ENCODE measurements around the gene ACP5. TPM values are rescaled to one million over a fixed set of nuclear protein-coding genes. Genes with fewer than 3 reads are reported as not detected.
A peak's percentile ranks its signal among the peaks of the same experiment; 100 is the strongest.

ACP5 gene
- total and polyA plus RNA-seq, 12 donors: 0.80 to 22.7 (median 2.0) TPM

GRCh38 chr19:11587302-11587974 is 10.0 kb upstream of the ACP5 start:
- DNase-seq: peak; percentile 74 to 81

GRCh38 chr19:11586331-11586730 is 8.9 kb upstream of the ACP5 start:
- intact Hi-C loops (cut with DNase I): loop anchor here in 9 of 10 donors (2.0 to 10.0 kb wide), 9 partner anchors 26 to 294 kb away; partner anchors contain the start of genes TSPAN16 (in 7 of the 9) and CNN1 (in 1 of the 9)
- H3K36me3 ChIP-seq: no peaks in the 10 kb centered on the region
- no peak overlapping the region for H3K27ac ChIP-seq
- ATAC-seq (no peak), DNase-seq (no peak)
- H3K9me3 ChIP-seq: no peaks in the 10 kb centered on the region
- peaks cover 0 to 29% (median 0%) of the 10 kb centered on the region in 9 donors for H3K4me1 ChIP-seq
- WGBS, 2 donors: 67 to 81% methylated on average over 6 of the region's 6 CpGs
- H3K27me3 ChIP-seq: peaks cover 0 to 1% (median 0%) of the 10 kb centered on the region in 7 donors
- no peak overlapping the region for H3K4me3 ChIP-seq
- TF ChIP-seq CTCF (IDR thresholded peaks at IDR 0.05): no peak

More at GRCh38 chr19:11587302-11587974, 10.0 kb upstream of the ACP5 start:
- TF ChIP-seq CTCF (IDR thresholded peaks at IDR 0.05): peak; percentile 75 to 91 (median 83)
- H3K27me3 ChIP-seq: no peaks in the 10 kb centered on the region
- H3K27ac ChIP-seq: no peak overlapping the region
- intact Hi-C loops (cut with DNase I): loop anchor here in 9 of 10 donors (2.0 to 10.0 kb wide), 9 partner anchors 27 to 295 kb away; partner anchors contain the start of genes TSPAN16 (in 7 of the 9) and CNN1 (in 1 of the 9)
- 2% methylated on average over 7 of the region's 7 CpGs for WGBS, 2 donors
- H3K4me3 ChIP-seq: no peak overlapping the region
- ATAC-seq: peak; percentile 78 to 91 (median 86)
- no peaks in the 10 kb centered on the region for H3K36me3 ChIP-seq
- H3K9me3 ChIP-seq: no peaks in the 10 kb centered on the region
- peaks cover 0 to 18% (median 0%) of the 10 kb centered on the region in 9 donors for H3K4me1 ChIP-seq

GRCh38 chr19:11581740-11582139 is 4.3 kb upstream of the ACP5 start:
- intact Hi-C loops (cut with DNase I): loop anchor here in 6 of 10 donors (10.0 kb wide), 2 partner anchors 47 to 287 kb away; partner anchors contain the start of genes TSPAN16 (in 5 of the 6) and CNN1 (in 1 of the 6)
- Histone ChIP-seq H3K9me3 (no peaks in the 10 kb centered on the region), H3K4me3 (peak overlapping the region in 1 of 10 donors; percentile 7), H3K27ac (peak overlapping the region in 3 of 10 donors; percentile 19 to 87 (median 28)), H3K4me1 (peaks cover 0 to 66% (median 11%) of the 10 kb centered on the region in 9 donors), H3K36me3 (no peaks in the 10 kb centered on the region), H3K27me3 (peaks cover 0 to 28% (median 10%) of the 10 kb centered on the region in 7 donors)
- peak in 2 of 8 donors; percentile 17 to 39 for ATAC-seq
- 45 to 61% methylated on average over 3 of the region's 3 CpGs for WGBS, 2 donors
- no peak for DNase-seq
- no peak for TF ChIP-seq CTCF (IDR thresholded peaks at IDR 0.05)

- H3K4me1 ChIP-seq: peaks cover 0 to 74% (median 11%) of the 10 kb centered on the region in 9 donors
Observed at GRCh38 chr19:11580116-11580515, 2.7 kb upstream of the ACP5 start.

More at GRCh38 chr19:11580116-11580515, 2.7 kb upstream of the ACP5 start:
- H3K9me3 ChIP-seq: no peaks in the 10 kb centered on the region
- no peak overlapping the region for H3K4me3 ChIP-seq
- ATAC-seq: no peak
- peaks cover 0 to 28% (median 10%) of the 10 kb centered on the region in 7 donors for H3K27me3 ChIP-seq
- no peaks in the 10 kb centered on the region for H3K36me3 ChIP-seq
- no peak for TF ChIP-seq CTCF (IDR thresholded peaks at IDR 0.05)
- intact Hi-C loops (cut with DNase I): loop anchor here in 6 of 10 donors (10.0 kb wide), 2 partner anchors 45 to 285 kb away; partner anchors contain the start of genes TSPAN16 (in 5 of the 6) and CNN1 (in 1 of the 6)
- 70 to 78% methylated on average over 4 of the region's 4 CpGs for WGBS, 2 donors
- no peak for DNase-seq
- peak overlapping the region in 1 of 10 donors; percentile 87 for H3K27ac ChIP-seq
